Measurements from ENCODE around the gene CTNNA3.

CTNNA3 gene

GRCh38 chr10:66931340-66931948, 764.6 kb downstream of the CTNNA3 start:
- no peaks in the 10 kb centered on the region for H3K36me3 ChIP-seq (ENCODE audit: control insufficient read depth, insufficient read depth, low read length)
- H3K27me3 ChIP-seq (ENCODE audit: control insufficient read depth, insufficient read depth, low read length), result no peaks in the 10 kb centered on the region
- no peak overlapping the region for H2AFZ ChIP-seq
- H3K4me2 ChIP-seq (ENCODE audit: low read length), result no peak overlapping the region
- TF ChIP-seq CTCF (IDR thresholded peaks at IDR 0.05), result peak; percentile 54
- no peak overlapping the region for H3K27ac ChIP-seq
- H3K9ac ChIP-seq, result no peak overlapping the region
- H3K9me3 ChIP-seq (ENCODE audit: control insufficient read depth, low read length), result no peaks in the 10 kb centered on the region
- H3K4me3 ChIP-seq (ENCODE audit: low read depth, low read length), result no peak overlapping the region
- no peaks in the 10 kb centered on the region for H3K79me2 ChIP-seq
- no peaks in the 10 kb centered on the region for H3K4me1 ChIP-seq

GRCh38 chr10:66929375-66929774, 766.6 kb downstream of the CTNNA3 start:
- Histone ChIP-seq H3K4me1 (no peaks in the 10 kb centered on the region), H3K9me3 (ENCODE audit: control insufficient read depth, low read length) (no peaks in the 10 kb centered on the region), H2AFZ (no peak overlapping the region), H3K4me2 (ENCODE audit: low read length) (no peak overlapping the region), H3K27ac (no peak overlapping the region), H3K79me2 (no peaks in the 10 kb centered on the region), H3K9ac (no peak overlapping the region), H3K4me3 (ENCODE audit: low read depth, low read length) (no peak overlapping the region), H3K36me3 (ENCODE audit: control insufficient read depth, insufficient read depth, low read length) (no peaks in the 10 kb centered on the region), H3K27me3 (ENCODE audit: control insufficient read depth, insufficient read depth, low read length) (no peaks in the 10 kb centered on the region)
- TF ChIP-seq CTCF (IDR thresholded peaks at IDR 0.05), result no peak

DNA sequence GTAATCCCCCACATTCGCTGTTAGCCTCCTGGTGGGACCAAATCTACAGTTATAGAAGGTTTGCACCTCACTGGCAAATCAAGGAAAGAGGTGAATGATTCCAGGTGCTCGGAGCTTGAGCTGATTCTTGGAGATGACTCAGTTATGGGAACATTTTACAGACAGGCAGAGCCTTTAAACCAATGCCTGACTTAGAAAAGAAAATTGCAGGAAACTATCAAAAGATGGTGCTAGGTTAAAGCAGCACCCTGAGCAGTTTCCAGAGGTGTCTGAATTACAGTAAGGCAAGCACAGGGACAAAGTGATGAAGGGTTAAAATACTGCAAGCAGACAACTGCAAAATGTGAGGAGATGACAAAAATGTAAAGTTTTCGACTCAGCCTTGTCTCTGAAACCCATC, 767.2 kb downstream of the CTNNA3 start:
- Histone ChIP-seq H3K27ac (no peak overlapping the region), H3K79me2 (no peaks in the 10 kb centered on the region), H3K36me3 (ENCODE audit: control insufficient read depth, insufficient read depth, low read length) (no peaks in the 10 kb centered on the region), H3K27me3 (ENCODE audit: control insufficient read depth, insufficient read depth, low read length) (no peaks in the 10 kb centered on the region), H3K4me3 (ENCODE audit: low read depth, low read length) (no peak overlapping the region), H3K4me1 (no peaks in the 10 kb centered on the region), H3K9ac (no peak overlapping the region), H3K4me2 (ENCODE audit: low read length) (no peak overlapping the region), H3K9me3 (ENCODE audit: control insufficient read depth, low read length) (no peaks in the 10 kb centered on the region), H2AFZ (no peak overlapping the region)
- TF ChIP-seq CTCF (IDR thresholded peaks at IDR 0.05), result no peak

DNA sequence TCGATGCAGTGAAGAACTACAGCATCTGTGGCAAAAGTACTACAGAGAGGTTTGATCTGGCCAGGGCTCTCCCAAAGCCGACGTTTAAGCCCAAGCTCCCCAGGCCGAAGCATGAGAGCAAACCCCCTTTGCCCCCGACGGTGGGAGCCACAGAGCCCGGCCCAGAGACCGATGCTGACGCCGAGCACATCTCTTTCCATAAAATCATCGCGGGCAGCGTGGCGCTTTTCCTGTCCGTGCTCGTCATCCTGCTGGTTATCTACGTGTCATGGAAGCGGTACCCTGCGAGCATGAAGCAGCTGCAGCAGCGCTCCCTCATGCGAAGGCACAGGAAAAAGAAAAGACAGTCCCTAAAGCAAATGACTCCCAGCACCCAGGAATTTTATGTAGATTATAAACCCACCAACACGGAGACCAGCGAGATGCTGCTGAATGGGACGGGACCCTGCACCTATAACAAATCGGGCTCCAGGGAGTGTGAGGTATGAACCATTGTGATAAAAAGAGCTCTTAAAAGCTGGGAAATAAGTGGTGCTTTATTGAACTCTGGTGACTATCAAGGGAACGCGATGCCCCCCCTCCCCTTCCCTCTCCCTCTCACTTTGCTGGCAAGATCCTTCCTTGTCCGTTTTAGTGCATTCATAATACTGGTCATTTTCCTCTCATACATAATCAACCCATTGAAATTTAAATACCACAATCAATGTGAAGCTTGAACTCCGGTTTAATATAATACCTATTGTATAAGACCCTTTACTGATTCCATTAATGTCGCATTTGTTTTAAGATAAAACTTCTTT, 767.8 kb downstream of the CTNNA3 start:
- Histone ChIP-seq H3K27me3 (ENCODE audit: control insufficient read depth, insufficient read depth, low read length) (no peaks in the 10 kb centered on the region), H2AFZ (no peak overlapping the region), H3K4me3 (ENCODE audit: low read depth, low read length) (no peak overlapping the region), H3K79me2 (no peaks in the 10 kb centered on the region), H3K9ac (no peak overlapping the region), H3K4me1 (no peaks in the 10 kb centered on the region), H3K4me2 (ENCODE audit: low read length) (no peak overlapping the region), H3K27ac (no peak overlapping the region), H3K9me3 (ENCODE audit: control insufficient read depth, low read length) (no peaks in the 10 kb centered on the region), H3K36me3 (ENCODE audit: control insufficient read depth, insufficient read depth, low read length) (no peaks in the 10 kb centered on the region)
- TF ChIP-seq CTCF (IDR thresholded peaks at IDR 0.05), result no peak

All from parathyroid adenoma (tissue), 2 donors.